H1 (cell line): ENCODE data around the gene ZNF24. TPM values are rescaled to one million over a fixed set of nuclear protein-coding genes. Genes with fewer than 3 reads are reported as not detected.

ENCODE experiments used
- CTCF ChIA-PET: fragments of 300-600 bp; sonication (Branson Sonifier 250); formaldehyde crosslinking; loops from one replicate; lab custom pipeline; 2021; ENCODE audit not compliant: partially characterized antibody; lab: Charles Lee
- POLR2A ChIA-PET: fragments of 300-600 bp; sonication (Branson Sonifier 250); formaldehyde crosslinking; loops from one replicate; lab custom pipeline; 2021; ENCODE audit warnings: inconsistent platforms; ENCODE audit not compliant: partially characterized antibody; lab: Charles Lee
- DNase-seq, 2 experiments: peaks; one replicate each; pipeline versions ENCODE4 v3.0.0 to v3.0.0-alpha.2; 2010 to 2022; ENCODE audit warnings: low spot score in 2 of 2, low read depth in 1 of 2, mixed read lengths in 1 of 2
- FAIRE-seq: peaks from 2 replicates; lab custom pipeline; 2011; peaks lifted over from hg19 to GRCh38; lab: Jason Lieb, UNC
- H2AFZ ChIP-seq: 2 replicates; pipeline ENCODE4 v1.8.1; 2012; ENCODE audit warnings: low read length, inconsistent platforms
- H2AK5ac ChIP-seq: 2 replicates; pipeline ENCODE4 v1.6.1; 2013; ENCODE audit warnings: low read depth, low read length
- H2BK120ac ChIP-seq: replicated peaks from 2 replicates; pipeline ENCODE3; 2013; ENCODE audit warnings: low read depth, low read length, inconsistent platforms
- H2BK12ac ChIP-seq: 2 replicates; pipeline ENCODE4 v1.6.1; 2013; ENCODE audit warnings: low read depth, low read length
- H2BK15ac ChIP-seq: 2 replicates; pipeline ENCODE4 v1.6.1; 2013; ENCODE audit warnings: low read length
- H2BK20ac ChIP-seq: 2 replicates; pipeline ENCODE4 v1.6.1; 2013; ENCODE audit warnings: low read length
- H2BK5ac ChIP-seq: 2 replicates; pipeline ENCODE4 v1.6.1; 2013; ENCODE audit warnings: low read depth, low read length
- H3K14ac ChIP-seq: 2 replicates; pipeline ENCODE4 v1.6.1; 2013; ENCODE audit warnings: inconsistent platforms; ENCODE audit not compliant: insufficient read length
- H3K18ac ChIP-seq: 2 replicates; pipeline ENCODE4 v1.6.1; 2013; ENCODE audit warnings: low read length; ENCODE audit errors: extremely low read depth
- H3K23ac ChIP-seq: 2 replicates; pipeline ENCODE4 v1.6.1; 2013; ENCODE audit warnings: inconsistent platforms; ENCODE audit not compliant: insufficient read length
- H3K23me2 ChIP-seq: 2 replicates; pipeline ENCODE4 v1.6.1; 2013; ENCODE audit warnings: low read depth, low read length
- H3K27ac ChIP-seq: 2 replicates; pipeline ENCODE4 v1.6.1; 2011; ENCODE audit warnings: low read depth, low read length, inconsistent platforms
- H3K27me3 ChIP-seq, 4 experiments: replicated peaks in 1 of 4; 1 replicate in 1 of 4; 2 replicates in 3 of 4; pipeline versions ENCODE4 v1.6.1 to v1.8.1; 2011 to 2013; ENCODE audit warnings: low read length in 3 of 4, mild to moderate bottlenecking in 3 of 4, inconsistent platforms in 2 of 4, mixed read lengths in 2 of 4, moderate library complexity in 1 of 4; ENCODE audit not compliant: control insufficient read depth in 3 of 4, insufficient read depth in 3 of 4; ENCODE audit errors: extremely low read depth in 1 of 4
- H3K36me3 ChIP-seq, 4 experiments: 2 replicates each; pipeline versions ENCODE4 v1.6.1 to v1.8.1; 2011 to 2013; ENCODE audit warnings: mild to moderate bottlenecking in 4 of 4, low read length in 3 of 4, moderate library complexity in 2 of 4, control low read depth in 1 of 4, inconsistent platforms in 1 of 4; ENCODE audit not compliant: insufficient read depth in 4 of 4, control insufficient read depth in 2 of 4
- H3K4ac ChIP-seq: replicated peaks from 2 replicates; pipeline ENCODE3; 2013; ENCODE audit warnings: low read length, low read depth, mixed read lengths, inconsistent platforms; ENCODE audit not compliant: insufficient read length
- H3K4me1 ChIP-seq, 4 experiments: replicated peaks in 1 of 4; 1 replicate in 1 of 4; 2 replicates in 3 of 4; pipeline versions ENCODE4 v1.6.1 to v1.8.1; 2011 to 2013; ENCODE audit warnings: low read length in 3 of 4, inconsistent platforms in 2 of 4, mixed read lengths in 1 of 4; ENCODE audit not compliant: insufficient read depth in 4 of 4, control insufficient read depth in 3 of 4
- H3K4me2 ChIP-seq, 2 experiments: 2 replicates each; pipeline versions ENCODE4 v1.6.1 to v1.8.1; 2011 to 2013; ENCODE audit warnings: low read depth in 2 of 2, low read length in 2 of 2, control low read depth in 1 of 2, inconsistent platforms in 1 of 2, mild to moderate bottlenecking in 1 of 2; ENCODE audit not compliant: insufficient read depth in 1 of 2
- H3K4me3 ChIP-seq, 4 experiments: fragments of 200-600, 300-600 bp in 1 of 4; sonication (generic), shearing (Covaris generic), sonication (Bioruptor Twin) in 1 of 4; 2 replicates each; pipeline versions ENCODE4 v1.5.1 to v1.8.1; 2011 to 2016; ENCODE audit warnings: low read length in 4 of 4, low read depth in 3 of 4, control low read depth in 2 of 4, inconsistent platforms in 2 of 4, mild to moderate bottlenecking in 2 of 4, mixed read lengths in 1 of 4, moderate library complexity in 1 of 4; ENCODE audit not compliant: insufficient read depth in 2 of 4; ENCODE audit errors: extremely low read depth in 1 of 4
- H3K56ac ChIP-seq: replicated peaks from 2 replicates; pipeline ENCODE3; 2013; ENCODE audit warnings: low read depth, mild to moderate bottlenecking, mixed read lengths, low read length, inconsistent platforms; ENCODE audit not compliant: insufficient read length
- H3K79me1 ChIP-seq: 2 replicates; pipeline ENCODE4 v1.6.1; 2013; ENCODE audit warnings: low read depth, low read length, control low read depth
- H3K79me2 ChIP-seq, 2 experiments: 2 replicates each; pipeline versions ENCODE4 v1.6.1 to v1.8.1; 2012 to 2013; ENCODE audit warnings: low read length in 2 of 2, mild to moderate bottlenecking in 2 of 2, inconsistent platforms in 1 of 2; ENCODE audit not compliant: insufficient read depth in 2 of 2, control insufficient read depth in 1 of 2
- H3K9ac ChIP-seq, 4 experiments: replicated peaks in 1 of 4; 1 replicate in 1 of 4; 2 replicates in 3 of 4; pipeline versions ENCODE4 v1.6.1 to v1.8.1; 2011 to 2013; ENCODE audit warnings: low read depth in 3 of 4, low read length in 3 of 4, control low read depth in 2 of 4, mild to moderate bottlenecking in 2 of 4, moderate library complexity in 2 of 4, inconsistent platforms in 1 of 4; ENCODE audit errors: extremely low read depth in 1 of 4
- H3K9me3 ChIP-seq, 2 experiments: 2 replicates each; pipeline versions ENCODE4 v1.6.1 to v1.8.1; 2012 to 2013; ENCODE audit warnings: mild to moderate bottlenecking in 2 of 2, moderate library complexity in 2 of 2, control low read depth in 1 of 2, inconsistent platforms in 1 of 2, low read depth in 1 of 2, low read length in 1 of 2, mixed read lengths in 1 of 2; ENCODE audit not compliant: insufficient read depth in 2 of 2
- H4K20me1 ChIP-seq, 2 experiments: replicated peaks in 1 of 2; 2 replicates each; pipeline versions ENCODE3 to v1.8.1; 2011 to 2013; ENCODE audit warnings: inconsistent platforms in 2 of 2, low read length in 2 of 2, mild to moderate bottlenecking in 1 of 2; ENCODE audit not compliant: insufficient read depth in 2 of 2, control insufficient read depth in 1 of 2
- H4K5ac ChIP-seq: 2 replicates; pipeline ENCODE4 v1.6.1; 2013; ENCODE audit warnings: low read length, low read depth, mixed read lengths, inconsistent platforms; ENCODE audit not compliant: insufficient read length
- H4K8ac ChIP-seq: 2 replicates; pipeline ENCODE4 v1.8.0; 2013; ENCODE audit warnings: mild to moderate bottlenecking, moderate library complexity, low read length, inconsistent platforms; ENCODE audit not compliant: insufficient read depth; ENCODE audit errors: extremely low read depth
- H4K91ac ChIP-seq: replicated peaks from 2 replicates; pipeline ENCODE3; 2013; ENCODE audit warnings: low read length, mixed read lengths, inconsistent platforms; ENCODE audit not compliant: insufficient read length
- ATF3 ChIP-seq: IDR thresholded peaks from 2 replicates; pipeline ENCODE4 v1.6.1; 2011; ENCODE audit warnings: low read depth, mild to moderate bottlenecking, low read length; ENCODE audit not compliant: insufficient read depth
- CEBPB ChIP-seq: IDR thresholded peaks from 2 replicates; pipeline ENCODE4 v1.6.1; 2012; ENCODE audit warnings: low read depth, low read length
- CTCF ChIP-seq, 3 experiments: IDR thresholded peaks; 1 replicate in 2 of 3; 2 replicates in 1 of 3; pipeline versions ENCODE4 v1.5.1 to v1.6.1; 2011; ENCODE audit warnings: low read length in 3 of 3, mild to moderate bottlenecking in 3 of 3, inconsistent platforms in 2 of 3, low read depth in 1 of 3, moderate library complexity in 1 of 3; ENCODE audit not compliant: insufficient read depth in 1 of 3; ENCODE audit errors: control extremely low read depth in 1 of 3
- EGR1 ChIP-seq: IDR thresholded peaks from 2 replicates; pipeline ENCODE4 v1.6.1; 2011; ENCODE audit warnings: low read depth, low read length, borderline replicate concordance
- JUN ChIP-seq: IDR thresholded peaks from 2 replicates; pipeline ENCODE4 v1.6.1; 2011; ENCODE audit warnings: low read depth, mild to moderate bottlenecking, improper control_type of control experiment, low read length
- KDM5A ChIP-seq: fragments of 200-600 bp; IDR thresholded peaks from 2 replicates; pipeline ENCODE4 v1.7.1; 2012; ENCODE audit warnings: mild to moderate bottlenecking, low read length, inconsistent platforms, mixed read lengths
- MAFK ChIP-seq: IDR thresholded peaks from 2 replicates; pipeline ENCODE4 v1.6.1; 2012; ENCODE audit warnings: low read depth, mild to moderate bottlenecking, improper control_type of control experiment, low read length
- NRF1 ChIP-seq: IDR thresholded peaks from 2 replicates; pipeline ENCODE4 v1.6.1; 2011; ENCODE audit warnings: mild to moderate bottlenecking, low read depth, low read length, improper control_type of control experiment
- SIRT6 ChIP-seq: IDR thresholded peaks from one replicate; pipeline ENCODE4 v1.7.1; 2012; ENCODE audit warnings: low read length, inconsistent platforms
- TAF1 ChIP-seq: IDR thresholded peaks from 2 replicates; pipeline ENCODE4 v1.6.1; 2011; ENCODE audit warnings: mild to moderate bottlenecking, low read depth, low read length
- TAF7 ChIP-seq: optimal IDR thresholded peaks from 2 replicates; pipeline ENCODE3; 2011; ENCODE audit warnings: low read depth, mild to moderate bottlenecking, inconsistent platforms, low read length, moderate library complexity, borderline replicate concordance
- polyA plus RNA-seq, 7 experiments: library from polyadenylated mRNA; depleted of rRNA in 3 of 7; stranded (reverse) in 5 of 7; unstranded in 2 of 7; fragments of >200 nt in 5 of 7; fragments of 200-250 nt in 2 of 7; gene quantifications; 1 replicate in 5 of 7; 2 replicates in 1 of 7; 4 replicates in 1 of 7; pipeline versions ENCODE4 v1.2.1 to v1.2.3, GENCODE V29; 2011 to 2013; ENCODE audit warnings: missing spikeins in 2 of 7, mixed read lengths in 2 of 7
- total RNA-seq: library from RNA; stranded (reverse); fragmentation: NEBNext Ultra II Directional; extraction: Animal tissue kit (Norgen Biotek cat#: 25700); gene quantifications from 2 replicates; pipeline ENCODE4 v1.2.1, GENCODE V29; 2021
- TF ChIP-seq, protein P1 (sequence below): IDR thresholded peaks from 2 replicates; pipeline ENCODE4 v1.6.1; 2011; ENCODE audit warnings: low read length, improper control_type of control experiment

Gene ZNF24
- total and polyA plus RNA-seq, 2 of the 8 experiments (the other 6 are each of a cell fraction or from before 2014, with no cell fraction given) = 12.5 to 56.9 TPM

- no peaks in the 10 kb centered on the region for H4K20me1 ChIP-seq
- H3K56ac ChIP-seq = no peak overlapping the region
- H4K5ac ChIP-seq = no peak overlapping the region
- H3K23me2 ChIP-seq = no peaks in the 10 kb centered on the region
- no peak overlapping the region for H2BK120ac ChIP-seq
- H2AFZ ChIP-seq = no peak overlapping the region
- H3K9me3 ChIP-seq = no peaks in the 10 kb centered on the region
- no peaks in the 10 kb centered on the region for H3K36me3 ChIP-seq
- no peak overlapping the region for H3K4me3 ChIP-seq
- H3K4me1 ChIP-seq = no peaks in the 10 kb centered on the region
- no peak overlapping the region for H3K4me2 ChIP-seq
- no peak overlapping the region for H2BK15ac ChIP-seq
- H3K79me2 ChIP-seq = no peaks in the 10 kb centered on the region
- H3K14ac ChIP-seq = no peak overlapping the region
- no peak overlapping the region for H3K4ac ChIP-seq
- H2BK12ac ChIP-seq = no peak overlapping the region
- FAIRE-seq (no peak), DNase-seq (no peak)
- no peak overlapping the region for H4K91ac ChIP-seq
- CTCF ChIA-PET = no interaction called here
- H2BK5ac ChIP-seq = no peak overlapping the region
- no peak overlapping the region for H2BK20ac ChIP-seq
- H2AK5ac ChIP-seq = no peak overlapping the region
- H3K23ac ChIP-seq = no peak overlapping the region
- POLR2A ChIA-PET = interaction anchor here (0.6 kb wide), 1 partner anchor 66 kb away, joined by 3 read pairs; no protein-coding TSS in a partner anchor
- H3K18ac ChIP-seq = no peak overlapping the region
- H3K27me3 ChIP-seq = no peaks in the 10 kb centered on the region
- no peak overlapping the region for H3K9ac ChIP-seq
- H4K8ac ChIP-seq = no peak overlapping the region
- H3K27ac ChIP-seq = no peak overlapping the region
- H3K79me1 ChIP-seq = no peaks in the 10 kb centered on the region
- TF ChIP-seq MAFK (no peak), TAF1 (no peak), SIRT6 (no peak), CEBPB (no peak), KDM5A (no peak), NRF1 (no peak), ATF3 (no peak), TAF7 (no peak), EGR1 (no peak), JUN (no peak), CTCF (IDR thresholded peaks at IDR 0.05; ENCODE audit: control extremely low read depth in 1 of 3, insufficient read depth in 1 of 3, low read depth in 1 of 3, low read length in 3 of 3) (no peak)
- TF ChIP-seq, protein P1, sequence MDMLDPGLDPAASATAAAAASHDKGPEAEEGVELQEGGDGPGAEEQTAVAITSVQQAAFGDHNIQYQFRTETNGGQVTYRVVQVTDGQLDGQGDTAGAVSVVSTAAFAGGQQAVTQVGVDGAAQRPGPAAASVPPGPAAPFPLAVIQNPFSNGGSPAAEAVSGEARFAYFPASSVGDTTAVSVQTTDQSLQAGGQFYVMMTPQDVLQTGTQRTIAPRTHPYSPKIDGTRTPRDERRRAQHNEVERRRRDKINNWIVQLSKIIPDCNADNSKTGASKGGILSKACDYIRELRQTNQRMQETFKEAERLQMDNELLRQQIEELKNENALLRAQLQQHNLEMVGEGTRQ = no peak
Measured at GRCh38 chr18:35362531-35362930, 18.3 kb upstream of the ZNF24 start.
